CD1c-positive myeloid dendritic cell (primary cell): ENCODE measurements around the gene ZNF664.

Source experiments
- DNase-seq: peaks from one replicate; pipeline ENCODE4 v3.0.0-alpha.2; 2016; ENCODE audit errors: extremely low spot score

ZNF664 gene

DNA sequence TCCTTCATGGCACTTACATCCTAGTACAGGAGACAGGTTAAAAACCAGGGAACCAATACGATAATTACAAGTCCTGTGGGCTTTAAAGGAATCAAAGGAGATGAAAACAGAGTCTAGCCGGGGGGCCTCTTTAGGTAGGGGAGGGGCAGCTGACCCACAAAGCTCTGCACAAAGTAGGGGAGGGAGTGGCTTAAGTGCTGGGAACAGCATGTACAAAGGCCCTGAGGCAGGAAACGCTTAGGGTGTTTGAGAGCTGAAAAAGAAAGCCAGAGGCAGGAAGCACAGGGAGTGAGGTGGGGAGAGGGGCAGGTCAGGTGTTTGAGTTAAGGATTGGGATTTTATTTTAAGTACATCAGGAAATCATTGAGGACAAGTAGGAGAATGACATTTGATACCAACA lies 37.7 kb downstream of the ZNF664 start:
- no peak for DNase-seq

DNA sequence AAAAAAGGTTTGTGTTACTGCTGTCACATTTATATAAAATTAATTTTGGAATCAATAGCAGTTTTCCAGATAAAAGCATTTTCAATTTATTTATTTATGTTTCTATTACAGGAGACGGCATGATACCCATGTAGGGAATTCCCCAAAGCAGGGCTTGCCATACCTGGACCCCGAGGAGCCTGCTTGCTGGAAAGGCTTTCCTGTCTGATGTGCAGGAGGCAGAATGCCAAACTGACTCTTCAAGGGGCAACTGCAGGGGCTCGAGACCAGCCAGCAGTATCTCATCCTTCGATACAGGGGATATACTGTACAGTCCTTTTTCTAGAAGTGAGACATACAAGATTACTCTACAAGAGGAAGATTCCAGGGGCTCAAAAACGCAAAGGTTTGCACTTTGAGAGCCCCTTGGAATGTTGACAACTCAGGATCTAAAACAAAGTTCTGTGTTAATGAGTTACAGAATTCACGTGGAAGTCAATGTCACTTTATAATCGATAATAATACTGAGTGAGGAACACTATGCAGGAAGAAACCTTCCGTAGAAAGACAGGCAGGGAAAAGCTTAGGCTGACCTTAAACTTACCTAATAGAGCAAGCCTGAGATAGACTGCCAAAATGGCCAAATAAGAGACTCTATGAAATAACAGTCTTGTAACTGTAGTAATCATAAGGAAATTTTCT lies 38.6 kb downstream of the ZNF664 start:
- no peak for DNase-seq

DNA sequence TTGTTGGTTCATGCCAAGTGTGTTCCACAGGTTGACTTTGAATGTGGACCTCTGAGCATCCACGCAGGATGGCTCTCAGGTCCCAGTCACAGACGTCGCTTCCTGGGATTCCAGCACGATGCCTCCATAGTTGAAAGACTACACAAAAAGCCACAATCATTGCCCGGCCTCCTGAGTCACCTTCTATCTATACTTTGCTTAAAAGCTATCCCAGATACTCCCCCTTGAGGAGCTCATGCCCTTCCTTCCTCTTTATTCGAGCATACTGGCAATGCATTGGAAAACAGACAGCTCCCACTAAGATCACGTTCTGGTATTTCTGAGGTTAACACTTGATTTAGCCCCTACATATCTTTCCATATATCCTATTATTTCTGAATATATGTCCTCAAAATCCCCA lies 40.1 kb downstream of the ZNF664 start:
- no peak for DNase-seq

DNA sequence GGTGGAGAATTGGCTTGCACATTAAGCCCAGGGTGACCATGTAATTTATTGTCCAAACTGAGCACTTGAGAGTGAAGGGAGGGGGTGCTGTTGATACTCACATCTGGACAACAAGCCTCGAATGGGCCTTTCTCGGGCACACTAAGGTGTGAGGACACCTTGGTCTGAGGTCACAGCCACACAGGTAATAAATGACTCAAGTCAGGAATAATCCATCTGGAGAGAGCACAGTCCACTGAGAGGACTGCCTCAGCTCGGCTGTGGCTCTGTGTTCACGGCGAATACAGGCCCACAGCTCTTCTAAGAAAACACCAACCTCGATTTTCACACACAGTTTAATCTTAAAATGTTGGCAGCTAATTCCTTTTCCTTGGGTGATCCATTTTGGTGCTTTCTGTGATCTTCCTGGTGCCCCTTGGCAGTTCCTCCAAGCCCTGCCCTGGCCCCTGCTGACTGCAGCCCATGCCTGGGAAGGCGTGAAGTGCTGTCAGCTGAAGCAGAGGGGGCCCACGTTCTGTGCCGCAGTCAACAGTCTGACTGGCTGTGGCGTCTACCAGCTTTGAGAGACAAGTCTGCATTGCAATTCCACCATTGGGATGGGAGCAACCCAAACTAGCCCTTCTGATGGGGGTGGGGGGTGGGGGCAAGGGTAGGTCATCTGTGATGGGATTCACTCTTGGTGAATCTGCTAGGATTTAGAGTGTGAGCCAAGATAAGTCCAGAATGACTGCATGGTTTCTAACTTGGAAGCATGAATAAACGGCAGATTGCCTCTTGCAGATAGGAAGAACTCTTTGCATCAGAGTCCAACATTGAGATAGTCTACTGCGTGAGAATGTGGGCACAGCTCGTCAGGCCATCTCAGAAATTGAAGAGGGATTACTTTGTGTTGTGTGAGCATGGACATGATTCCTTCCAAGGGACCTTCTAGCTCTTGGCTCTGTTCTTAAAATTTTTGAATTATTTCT lies 42.8 kb downstream of the ZNF664 start:
- DNase-seq, result no peak

DNA sequence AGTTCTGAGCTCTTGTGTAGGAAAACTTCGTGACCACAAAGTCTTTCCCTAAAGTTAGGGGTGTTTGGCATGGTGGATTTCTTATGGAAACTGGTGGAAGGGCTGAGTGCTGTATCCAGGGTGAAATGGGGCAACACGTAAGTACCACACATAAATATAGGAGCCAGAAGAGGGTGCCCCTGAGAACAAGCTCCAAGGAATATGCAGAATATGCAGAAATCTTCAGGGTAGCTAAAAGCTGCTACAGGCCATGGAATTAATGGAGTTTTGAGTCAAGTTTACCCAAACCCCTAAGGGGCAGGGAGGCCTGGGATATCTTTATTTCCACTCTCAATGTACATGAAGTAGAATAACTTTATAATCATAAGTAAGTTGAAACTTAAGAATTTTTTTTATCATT lies 44.0 kb downstream of the ZNF664 start:
- DNase-seq, result no peak

DNA sequence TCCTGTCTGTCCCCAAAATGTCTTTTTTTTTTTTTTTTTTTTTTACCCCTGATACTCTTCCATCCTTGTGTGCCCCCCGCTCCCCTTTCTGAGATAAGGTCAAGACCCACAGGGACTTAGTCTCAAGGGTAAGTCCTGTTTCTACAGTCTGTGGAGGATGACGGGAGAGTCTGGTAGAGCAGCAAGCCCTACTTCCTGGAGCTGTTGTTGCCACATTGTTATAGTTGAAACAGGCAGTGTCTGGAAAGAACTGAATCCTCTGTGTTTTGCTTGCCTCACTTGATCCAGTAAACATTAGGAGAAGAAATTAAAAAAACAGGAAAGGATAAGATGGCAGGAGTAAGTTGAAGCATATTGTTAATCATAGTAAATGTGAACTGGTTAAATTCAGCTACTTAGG lies 45.5 kb downstream of the ZNF664 start:
- DNase-seq, result no peak

DNA sequence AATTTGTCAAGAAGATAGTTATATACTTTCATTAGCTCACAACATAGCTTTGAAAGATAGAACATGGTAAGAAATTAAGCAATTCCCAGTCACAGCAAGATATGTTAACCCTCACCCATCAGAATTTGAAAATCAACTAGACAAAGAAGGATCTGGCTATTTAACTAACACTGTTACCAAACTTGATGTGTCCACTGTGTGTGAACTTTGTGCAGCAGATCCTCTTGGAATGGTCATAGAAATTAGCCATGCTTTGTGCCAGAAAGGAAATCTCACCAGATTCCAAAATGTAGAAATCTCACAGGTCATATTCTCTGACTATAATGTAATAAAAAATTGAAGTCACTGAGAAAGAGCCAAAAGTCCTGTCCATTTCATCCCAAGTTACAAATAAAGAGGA lies 46.1 kb downstream of the ZNF664 start:
- DNase-seq, result no peak

DNA sequence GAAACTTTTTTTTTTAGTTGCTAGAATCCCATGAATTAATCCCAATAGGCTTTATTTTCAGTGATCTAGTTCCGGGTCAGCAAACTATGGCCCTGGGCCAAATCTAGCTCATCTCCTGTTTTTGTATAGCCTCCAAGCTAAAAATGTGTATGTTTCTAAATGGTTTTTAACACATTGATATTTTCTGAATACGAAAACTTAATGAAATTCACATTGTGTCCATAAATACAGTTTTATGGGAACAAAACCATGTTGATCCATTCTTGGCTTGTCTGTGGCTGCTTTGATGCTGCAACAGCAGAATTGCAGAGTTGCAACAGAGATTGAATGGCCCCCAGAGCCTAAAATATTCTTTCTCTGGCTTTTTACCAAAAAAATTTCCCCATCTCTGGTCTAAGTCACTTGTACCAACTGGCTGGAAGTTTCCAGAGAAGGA lies 47.5 kb downstream of the ZNF664 start:
- DNase-seq, result no peak

DNA sequence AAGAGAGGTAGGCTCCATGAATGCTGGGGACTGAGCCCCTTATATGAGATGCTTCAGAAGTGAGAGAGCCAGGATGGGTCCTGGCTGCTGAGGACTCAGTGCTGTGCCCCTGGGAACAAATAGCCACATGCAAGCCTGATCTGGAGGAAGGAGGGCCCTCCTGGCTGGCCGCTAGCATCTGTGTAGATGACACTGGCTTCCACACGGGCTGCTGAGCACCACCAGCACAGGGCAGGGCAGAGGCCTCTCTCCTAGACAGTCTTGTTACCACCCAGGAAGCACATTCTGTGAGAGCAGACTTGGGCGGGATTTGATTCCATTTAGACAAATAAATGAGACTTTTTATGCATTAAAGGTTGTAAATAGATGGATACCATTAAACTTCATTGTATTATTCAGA lies 48.0 kb downstream of the ZNF664 start:
- DNase-seq, result no peak

DNA sequence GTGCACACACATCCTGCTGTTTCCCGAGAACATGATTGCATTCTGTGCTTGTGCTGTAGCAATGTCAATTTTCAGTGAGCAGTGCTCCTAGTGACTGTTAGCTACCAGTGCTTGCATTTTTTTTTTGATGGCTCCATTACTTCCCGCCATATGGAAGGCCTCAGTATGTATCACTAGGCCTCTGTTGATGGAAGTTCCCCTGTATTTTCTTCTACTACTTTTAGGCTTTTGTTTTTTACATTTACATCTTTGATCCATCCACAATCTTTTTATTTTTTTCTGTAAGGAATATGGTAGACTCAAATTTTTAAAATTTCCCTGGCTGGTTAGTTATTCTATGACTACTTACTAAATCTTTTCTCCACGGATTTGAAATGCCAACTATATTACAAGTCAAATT lies 49.1 kb downstream of the ZNF664 start:
- no peak for DNase-seq

DNA sequence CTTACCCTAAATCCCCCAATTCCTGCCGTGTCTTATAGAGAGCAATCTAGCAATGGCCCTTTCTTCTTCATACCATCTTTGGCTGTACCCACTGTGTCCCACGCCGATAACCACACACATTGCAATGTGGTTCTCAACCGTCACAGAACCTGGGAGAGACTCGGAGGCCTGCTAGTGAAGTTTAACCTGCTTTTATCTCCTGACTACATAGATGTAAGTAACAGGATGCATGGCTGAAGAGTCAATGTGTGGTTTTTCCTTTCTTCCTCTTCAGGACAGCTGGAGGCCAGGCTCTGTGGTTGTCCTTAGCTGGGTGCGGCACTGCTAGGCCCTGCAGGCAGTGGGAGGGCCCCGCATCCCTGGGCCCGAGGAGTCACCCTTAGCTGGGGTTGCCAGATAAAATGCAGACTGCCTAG lies 51.3 kb downstream of the ZNF664 start:
- peak; percentile 8 for DNase-seq

DNA sequence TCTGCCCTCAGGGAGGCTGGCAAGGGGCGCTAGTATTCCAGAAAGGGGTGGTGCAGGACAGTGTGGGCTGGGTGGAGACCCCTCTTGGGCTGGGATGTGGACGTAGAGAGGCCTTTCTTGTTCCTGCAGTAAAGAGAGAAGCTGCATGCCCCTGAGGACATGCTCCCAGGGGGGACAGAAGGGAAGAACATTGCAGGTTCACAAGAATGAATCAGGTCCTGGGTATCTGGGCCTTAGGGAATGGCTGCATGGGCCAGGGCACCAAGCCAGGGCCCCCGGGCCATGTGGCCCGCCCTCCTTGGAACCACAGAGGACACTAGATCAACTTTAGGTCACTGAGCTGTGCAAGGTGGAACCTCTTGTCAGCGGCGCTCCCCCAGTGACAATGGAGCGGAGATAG lies 51.8 kb downstream of the ZNF664 start:
- no peak for DNase-seq

DNA sequence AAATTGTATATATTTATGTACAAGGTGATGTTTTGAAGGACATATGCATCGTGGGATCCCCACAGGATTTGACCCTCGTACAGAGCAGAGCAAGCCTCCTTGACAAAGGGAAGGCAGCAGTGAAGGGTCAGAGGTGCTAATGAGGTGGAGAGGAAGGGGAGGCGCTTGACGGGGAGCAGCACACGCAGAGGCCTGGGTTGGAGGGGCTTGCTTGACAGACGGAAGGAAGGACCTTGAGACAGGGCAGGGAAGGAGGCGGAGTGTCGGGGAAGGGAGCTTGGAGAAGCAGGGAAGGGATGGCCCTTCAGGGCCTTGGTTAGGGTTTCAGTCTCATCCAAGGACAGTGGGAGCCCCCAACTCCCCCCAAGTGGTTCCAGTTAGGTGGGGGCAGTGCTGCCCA lies 52.6 kb downstream of the ZNF664 start:
- DNase-seq, result no peak

DNA sequence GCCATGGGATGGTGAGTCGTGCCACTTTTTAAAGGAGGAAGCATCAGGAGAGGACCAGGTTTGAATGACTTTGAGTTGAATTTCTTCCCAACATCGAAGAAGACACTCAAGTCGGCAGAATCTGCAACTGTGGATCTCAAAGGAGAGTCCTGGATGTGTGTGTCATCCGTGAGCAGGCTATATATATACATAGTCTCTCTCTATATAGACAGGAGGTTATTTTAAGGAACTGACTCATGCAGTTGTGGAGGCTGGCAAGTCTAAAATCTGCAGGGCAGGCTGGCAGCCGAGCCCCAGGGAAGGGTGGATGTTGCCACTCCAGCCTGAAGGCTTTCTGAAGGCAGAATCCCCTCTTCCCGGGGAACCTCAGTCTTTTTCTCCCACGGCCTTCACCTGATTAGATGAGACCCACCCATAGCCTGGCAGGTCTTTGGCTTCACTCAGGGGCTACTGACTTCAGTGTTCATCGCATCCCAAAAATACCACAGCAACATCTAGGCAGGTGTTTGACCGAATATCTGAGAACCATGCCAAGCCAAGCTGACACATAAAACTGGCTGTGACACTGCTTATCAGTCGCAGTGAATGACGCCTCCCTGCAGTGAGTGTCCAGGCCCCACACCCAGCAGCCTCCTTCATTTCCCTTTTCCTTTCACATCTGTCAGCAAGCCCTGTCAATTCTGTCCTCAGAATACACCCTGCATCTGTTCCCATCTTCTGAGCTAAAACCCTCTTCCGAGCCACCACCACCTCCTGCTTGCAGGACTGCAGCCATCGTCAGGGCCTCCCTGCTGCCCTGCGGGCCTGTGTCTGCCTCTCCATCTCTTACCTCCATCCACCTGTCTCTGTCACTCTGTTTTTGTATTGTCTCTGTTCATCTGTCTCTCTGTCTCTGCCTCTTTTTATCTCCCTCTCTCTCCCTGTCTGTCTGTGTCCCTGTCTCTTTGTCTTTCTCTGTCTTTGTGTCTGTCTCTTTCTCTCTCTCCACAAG lies 54.0 kb downstream of the ZNF664 start:
- DNase-seq, result peak; percentile 64

DNA sequence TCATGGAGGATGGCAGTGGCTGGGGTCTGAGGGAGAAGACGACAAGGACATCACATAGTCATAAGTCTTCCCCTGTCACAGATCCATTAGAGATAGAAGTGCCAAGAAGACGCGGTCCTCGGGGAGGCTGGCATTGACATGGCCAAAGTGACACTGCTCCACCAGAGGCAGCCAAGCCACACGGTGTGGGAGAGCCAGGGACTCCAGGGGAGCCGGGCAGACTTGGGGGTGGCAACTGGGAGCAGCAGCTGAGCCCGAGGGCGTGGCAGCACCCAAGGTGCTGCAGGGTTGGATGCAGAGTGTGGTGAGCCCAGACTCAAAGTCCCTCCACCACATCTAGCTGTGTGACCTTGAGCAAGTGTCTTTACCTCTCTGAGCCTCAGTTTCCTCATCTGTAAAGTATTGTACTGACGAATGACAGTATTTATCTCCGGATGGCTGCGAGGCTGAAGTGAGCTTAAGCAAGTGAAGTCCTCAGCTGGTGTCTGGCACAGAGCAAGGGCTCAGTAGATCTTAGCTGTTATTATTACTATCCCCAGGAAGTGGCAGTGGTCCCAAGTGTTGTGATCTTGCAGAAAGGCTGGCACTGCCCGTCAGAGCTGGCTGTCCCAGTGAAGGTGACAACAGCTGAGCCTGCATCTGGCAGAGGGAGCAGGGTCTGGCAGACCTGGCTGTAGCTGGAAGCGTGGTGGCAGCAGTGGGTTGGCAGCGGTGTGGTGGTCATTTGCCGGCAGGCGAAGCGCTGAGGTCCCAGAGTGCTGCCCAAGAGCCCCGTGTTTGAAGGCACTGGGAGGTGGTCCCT lies 54.9 kb downstream of the ZNF664 start:
- DNase-seq, result no peak

DNA sequence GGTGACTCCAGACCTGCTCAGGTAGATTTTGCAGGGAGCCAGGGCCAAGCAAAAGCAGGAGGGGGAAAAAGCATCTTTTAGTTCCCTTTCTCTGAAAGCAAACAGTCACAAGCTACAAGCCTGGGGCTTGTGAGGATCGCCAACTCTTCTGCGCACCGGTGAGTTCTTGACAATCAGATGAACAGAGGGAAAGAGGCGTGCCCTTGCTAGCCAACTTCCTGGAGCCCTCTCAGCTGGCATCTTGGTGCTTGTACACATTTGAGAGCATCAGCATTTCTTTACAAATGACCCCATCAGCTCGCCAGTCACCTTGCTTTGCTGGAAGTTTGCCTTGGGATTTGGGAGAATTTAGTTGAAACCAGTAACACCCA lies 55.5 kb downstream of the ZNF664 start:
- no peak for DNase-seq

DNA sequence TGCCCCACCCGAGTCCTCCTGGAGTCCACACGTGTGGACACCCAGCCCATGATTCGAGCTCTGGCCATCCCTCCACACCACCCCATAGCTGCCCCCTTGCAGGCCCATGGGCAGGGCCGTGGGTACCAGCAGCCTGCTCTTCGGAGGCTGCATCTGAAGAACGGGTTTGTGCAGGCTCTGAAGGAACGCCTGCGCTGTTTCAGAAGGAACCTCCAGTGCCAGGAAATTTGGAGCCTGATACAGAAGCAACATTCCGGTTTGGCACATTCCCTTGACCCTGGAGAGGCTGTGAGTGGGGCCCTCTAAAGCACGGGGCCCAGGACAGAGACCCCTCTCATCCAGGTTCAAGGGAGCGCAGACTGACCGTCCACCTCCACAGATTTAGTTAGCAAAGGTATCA lies 57.0 kb downstream of the ZNF664 start:
- no peak for DNase-seq

DNA sequence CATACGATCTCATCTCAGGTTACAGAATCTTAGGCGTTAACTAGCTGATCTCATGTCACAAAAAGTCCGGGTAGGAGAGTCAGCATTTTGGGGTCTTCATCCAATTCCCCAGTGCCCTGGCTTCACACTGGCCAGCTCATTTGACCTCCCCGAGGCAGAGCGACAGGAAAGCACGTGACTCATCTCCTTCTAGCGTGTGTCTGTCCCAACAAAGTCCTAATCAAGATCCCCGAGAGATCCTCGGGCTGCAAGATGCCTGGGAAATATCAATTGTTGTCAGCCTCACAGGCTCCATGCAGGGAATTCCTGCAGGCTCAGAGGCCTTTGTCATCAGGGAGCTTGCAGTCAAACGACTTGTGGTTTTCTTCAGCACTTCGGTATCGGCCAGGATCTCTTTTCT lies 57.5 kb downstream of the ZNF664 start:
- DNase-seq, result no peak

DNA sequence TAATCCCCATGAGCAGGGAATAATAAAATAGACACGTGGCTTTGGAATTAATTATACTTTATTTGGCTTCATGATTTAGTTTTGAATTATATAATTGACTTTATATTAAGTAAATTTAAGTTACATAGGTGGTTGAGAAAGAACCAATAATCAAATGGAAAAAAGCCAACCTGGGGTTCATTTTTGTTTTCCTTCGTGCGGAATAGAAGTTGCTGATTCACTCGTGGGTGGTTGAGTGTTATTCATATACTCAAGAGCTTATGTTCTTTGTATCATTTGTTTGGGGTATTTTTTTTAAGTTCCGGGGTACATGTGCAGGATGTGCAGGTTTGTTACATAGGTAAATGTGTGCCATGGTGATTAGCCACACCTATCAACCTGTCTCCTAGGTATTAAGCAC lies 58.0 kb downstream of the ZNF664 start:
- DNase-seq, result no peak

DNA sequence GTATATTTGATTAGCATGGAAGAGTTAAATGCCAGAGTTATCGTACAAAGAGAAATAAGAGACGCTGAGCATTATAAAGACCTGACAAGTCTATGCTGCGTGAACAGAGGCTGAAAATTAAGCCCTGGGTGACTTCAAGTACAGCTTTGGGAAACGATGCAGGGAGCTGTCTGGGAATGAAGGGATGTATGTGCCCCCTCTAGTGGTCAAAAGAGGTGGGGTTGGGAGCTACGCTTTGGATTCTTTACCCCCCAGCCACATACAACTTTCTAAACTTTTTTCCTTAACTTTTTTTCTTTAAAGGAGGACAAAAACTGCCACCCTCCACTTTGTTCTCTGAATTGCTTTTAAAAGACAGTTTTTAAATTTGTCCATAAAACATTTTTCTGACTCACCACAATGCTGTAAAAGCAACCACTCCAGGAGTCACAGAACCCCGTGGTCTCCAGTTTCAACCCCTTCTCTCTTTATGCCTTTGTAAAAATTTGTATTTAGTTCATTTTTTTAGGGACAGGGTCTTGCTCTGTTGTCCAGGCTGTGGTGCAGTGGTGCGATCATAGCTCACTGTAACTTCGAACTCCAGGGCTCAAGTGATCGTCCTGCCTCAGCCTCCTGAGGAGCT lies 59.4 kb downstream of the ZNF664 start:
- peak; percentile 38 for DNase-seq

DNA sequence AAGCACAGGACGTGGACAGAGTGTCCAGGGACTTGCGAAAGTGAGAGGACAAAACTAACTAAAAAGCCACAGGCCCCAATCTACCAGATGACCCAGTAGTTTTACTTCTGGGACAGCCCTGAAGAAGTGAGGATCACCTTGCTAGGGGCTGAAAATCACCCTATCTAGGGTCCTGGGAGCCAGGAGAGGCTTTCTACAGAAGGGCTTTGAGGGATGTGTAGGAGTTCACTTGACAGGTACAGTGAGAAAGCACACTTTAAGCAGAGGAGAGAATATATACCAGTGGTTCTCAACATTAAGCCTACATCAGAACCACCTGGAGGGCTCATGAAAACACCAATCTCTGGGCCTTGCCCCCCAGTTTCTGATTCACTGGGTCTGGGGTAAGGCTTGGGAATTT lies 60.8 kb downstream of the ZNF664 start:
- DNase-seq, result no peak
